Type B pancreatic cell (in vitro differentiated cells): ENCODE measurements around the gene MARS1. TPM values are rescaled to one million over a fixed set of nuclear protein-coding genes. Genes with fewer than 3 reads are reported as not detected.

Experiments used
- DNase-seq: peaks from one replicate; pipeline ENCODE4 v3.0.0; 2021; ENCODE audit warnings: mixed read lengths; ENCODE audit not compliant: unreplicated experiment; ENCODE audit errors: extremely low spot score
- H3K27ac Mint-ChIP-seq: 2 replicates; pipeline ENCODE4 v1.8.0; 2021; ENCODE audit warnings: mild to moderate bottlenecking, mixed read lengths
- H3K27me3 Mint-ChIP-seq: 2 replicates; pipeline ENCODE4 v1.8.0; 2021; ENCODE audit warnings: mixed read lengths
- H3K36me3 Mint-ChIP-seq: 2 replicates; pipeline ENCODE4 v1.8.0; 2021; ENCODE audit warnings: mixed read lengths
- H3K4me1 Mint-ChIP-seq: one replicate; pipeline ENCODE4 v1.8.0; 2021; ENCODE audit warnings: mixed read lengths; ENCODE audit not compliant: unreplicated experiment
- H3K4me3 Mint-ChIP-seq: 2 replicates; pipeline ENCODE4 v1.8.0; 2021; ENCODE audit warnings: mild to moderate bottlenecking, mixed read lengths
- H3K9me3 Mint-ChIP-seq: 2 replicates; pipeline ENCODE4 v1.8.0; 2021; ENCODE audit warnings: mixed read lengths
- total RNA-seq: library from RNA; stranded (reverse); gene quantifications from 2 replicates; pipeline ENCODE4 v1.2.1, GENCODE V29; 2021; ENCODE audit warnings: low replicate concordance
- TF ChIP-seq, protein P1 (sequence below): fragments of 200-600 bp; sonication (generic); conservative IDR thresholded peaks from 2 replicates; pipeline ENCODE4 v1.5.0; 2021; ENCODE audit warnings: antibody characterized with exemption, mild to moderate bottlenecking

The MARS1 gene
- total RNA-seq, 1 donor from 2014 or later, result 200 TPM

DNA sequence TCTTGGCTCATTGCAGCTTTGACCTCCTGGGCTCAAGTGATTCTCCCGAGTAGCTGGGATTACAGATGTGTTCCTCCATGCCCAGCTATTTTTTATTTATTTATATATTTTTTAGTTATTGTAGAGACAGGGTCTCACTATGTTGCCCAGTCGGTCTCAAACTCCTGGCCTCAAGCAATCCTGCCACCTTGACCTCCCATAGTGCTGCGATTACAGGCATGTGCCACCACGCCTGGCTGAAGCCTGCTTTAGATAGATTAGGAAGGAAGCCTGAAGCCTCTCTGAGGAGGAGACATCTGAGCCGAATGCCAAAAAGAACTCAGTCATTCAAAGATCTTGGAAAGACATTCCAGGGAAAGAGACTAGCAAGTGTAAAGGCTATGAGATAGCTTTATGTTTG lies 43.1 kb upstream of the MARS1 start:
- Mint-ChIP-seq H3K4me1 (no peaks in the 10 kb centered on the region), H3K36me3 (no peaks in the 10 kb centered on the region), H3K9me3 (peaks cover 4% of the 10 kb centered on the region), H3K27me3 (no peaks in the 10 kb centered on the region), H3K27ac (no peak overlapping the region), H3K4me3 (no peak overlapping the region)
- TF ChIP-seq, protein P1, sequence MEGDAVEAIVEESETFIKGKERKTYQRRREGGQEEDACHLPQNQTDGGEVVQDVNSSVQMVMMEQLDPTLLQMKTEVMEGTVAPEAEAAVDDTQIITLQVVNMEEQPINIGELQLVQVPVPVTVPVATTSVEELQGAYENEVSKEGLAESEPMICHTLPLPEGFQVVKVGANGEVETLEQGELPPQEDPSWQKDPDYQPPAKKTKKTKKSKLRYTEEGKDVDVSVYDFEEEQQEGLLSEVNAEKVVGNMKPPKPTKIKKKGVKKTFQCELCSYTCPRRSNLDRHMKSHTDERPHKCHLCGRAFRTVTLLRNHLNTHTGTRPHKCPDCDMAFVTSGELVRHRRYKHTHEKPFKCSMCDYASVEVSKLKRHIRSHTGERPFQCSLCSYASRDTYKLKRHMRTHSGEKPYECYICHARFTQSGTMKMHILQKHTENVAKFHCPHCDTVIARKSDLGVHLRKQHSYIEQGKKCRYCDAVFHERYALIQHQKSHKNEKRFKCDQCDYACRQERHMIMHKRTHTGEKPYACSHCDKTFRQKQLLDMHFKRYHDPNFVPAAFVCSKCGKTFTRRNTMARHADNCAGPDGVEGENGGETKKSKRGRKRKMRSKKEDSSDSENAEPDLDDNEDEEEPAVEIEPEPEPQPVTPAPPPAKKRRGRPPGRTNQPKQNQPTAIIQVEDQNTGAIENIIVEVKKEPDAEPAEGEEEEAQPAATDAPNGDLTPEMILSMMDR, result no peak
- DNase-seq, result no peak

DNA sequence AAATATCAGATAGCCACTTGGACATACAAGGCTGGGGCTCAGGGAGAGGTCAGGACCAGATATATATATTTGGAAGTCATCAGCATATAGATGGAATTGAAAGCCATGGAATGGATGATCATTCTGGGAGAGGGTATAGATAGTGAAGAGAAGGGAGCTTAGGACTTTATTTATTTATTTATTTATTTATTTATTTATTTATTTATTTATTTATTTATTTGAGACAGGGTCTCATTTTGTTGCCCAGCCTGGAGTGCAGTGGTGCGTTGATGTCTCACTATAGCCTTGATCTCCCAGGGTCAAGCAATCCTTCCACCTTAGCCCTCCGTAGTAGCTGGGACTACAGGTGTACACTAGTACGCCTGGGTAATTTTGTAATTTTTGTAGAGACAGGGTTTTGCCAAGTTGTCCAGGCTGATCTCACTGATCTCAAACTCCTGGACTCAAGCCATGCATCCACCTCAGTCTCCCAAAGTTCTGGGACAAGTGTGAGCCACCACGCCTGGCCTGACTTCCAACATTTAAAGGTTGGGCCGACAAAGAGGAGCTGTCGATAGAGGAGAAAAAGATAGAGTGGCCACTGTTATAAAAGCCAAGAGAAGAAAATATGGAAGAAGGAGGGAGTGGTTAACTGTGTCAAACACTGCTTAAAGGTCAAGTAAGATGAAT lies 41.4 kb upstream of the MARS1 start:
- Mint-ChIP-seq H3K9me3 (peaks cover 8% of the 10 kb centered on the region), H3K4me3 (no peak overlapping the region), H3K27me3 (no peaks in the 10 kb centered on the region), H3K36me3 (no peaks in the 10 kb centered on the region), H3K27ac (no peak overlapping the region), H3K4me1 (no peaks in the 10 kb centered on the region)
- DNase-seq, result no peak
- TF ChIP-seq, protein P1, result no peak

DNA sequence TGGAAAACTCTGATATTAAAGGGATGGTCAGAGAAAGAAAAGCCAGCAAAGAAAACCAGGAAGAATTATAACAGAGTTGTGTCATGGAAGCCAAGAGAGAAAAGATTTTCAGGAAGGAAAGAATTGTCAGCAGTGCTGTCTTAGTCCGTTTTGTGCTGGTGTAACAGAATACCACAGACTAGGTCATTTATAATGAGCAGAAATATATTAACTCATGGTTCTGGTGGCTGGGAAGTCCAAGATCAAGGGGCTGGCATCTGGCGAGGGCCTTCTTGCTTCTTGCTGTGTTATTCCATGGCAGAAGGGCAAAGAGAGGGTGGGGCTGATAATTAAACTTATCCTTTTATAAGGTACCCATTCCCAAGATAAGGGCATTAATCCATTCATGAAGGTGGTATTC lies 39.2 kb upstream of the MARS1 start:
- Mint-ChIP-seq H3K27ac (no peak overlapping the region), H3K36me3 (no peaks in the 10 kb centered on the region), H3K4me3 (no peak overlapping the region), H3K4me1 (peaks cover 5% of the 10 kb centered on the region), H3K27me3 (no peaks in the 10 kb centered on the region), H3K9me3 (peaks cover 4% of the 10 kb centered on the region)
- DNase-seq, result no peak
- TF ChIP-seq, protein P1, result no peak

DNA sequence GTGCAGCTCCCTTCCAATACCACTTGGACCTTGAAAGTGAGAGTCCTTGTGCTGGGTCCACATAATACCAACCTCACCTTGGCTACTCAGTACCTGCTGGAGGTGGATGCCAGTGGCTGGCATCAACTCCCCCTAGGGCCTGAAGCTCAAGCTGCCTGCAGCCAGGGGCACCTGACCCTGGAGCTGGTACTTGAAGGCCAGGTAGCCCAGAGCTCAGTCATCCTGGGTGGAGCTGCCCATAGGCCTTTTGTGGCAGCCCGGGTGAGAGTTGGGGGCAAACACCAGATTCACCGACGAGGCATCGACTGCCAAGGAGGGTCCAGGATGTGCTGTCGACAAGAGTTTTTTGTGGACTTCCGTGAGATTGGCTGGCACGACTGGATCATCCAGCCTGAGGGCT lies 38.5 kb upstream of the MARS1 start:
- Mint-ChIP-seq H3K27ac (no peak overlapping the region), H3K4me1 (peaks cover 5% of the 10 kb centered on the region), H3K4me3 (no peak overlapping the region), H3K9me3 (peaks cover 4% of the 10 kb centered on the region), H3K36me3 (no peaks in the 10 kb centered on the region), H3K27me3 (no peaks in the 10 kb centered on the region)
- TF ChIP-seq, protein P1, result no peak
- no peak for DNase-seq

DNA sequence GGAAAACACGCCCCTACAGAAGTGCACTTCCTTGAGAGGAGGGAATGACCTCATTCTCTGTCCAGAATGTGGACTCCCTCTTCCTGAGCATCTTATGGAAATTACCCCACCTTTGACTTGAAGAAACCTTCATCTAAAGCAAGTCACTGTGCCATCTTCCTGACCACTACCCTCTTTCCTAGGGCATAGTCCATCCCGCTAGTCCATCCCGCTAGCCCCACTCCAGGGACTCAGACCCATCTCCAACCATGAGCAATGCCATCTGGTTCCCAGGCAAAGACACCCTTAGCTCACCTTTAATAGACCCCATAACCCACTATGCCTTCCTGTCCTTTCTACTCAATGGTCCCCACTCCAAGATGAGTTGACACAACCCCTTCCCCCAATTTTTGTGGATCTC lies 37.8 kb upstream of the MARS1 start:
- Mint-ChIP-seq H3K27me3 (no peaks in the 10 kb centered on the region), H3K27ac (peak overlapping the region; percentile 25), H3K36me3 (no peaks in the 10 kb centered on the region), H3K4me1 (peaks cover 5% of the 10 kb centered on the region), H3K4me3 (no peak overlapping the region), H3K9me3 (peaks cover 4% of the 10 kb centered on the region)
- no peak for DNase-seq
- TF ChIP-seq, protein P1, result no peak
